SK-N-SH treated with all-trans-retinoic acid at 6 μM for 48 hours (cell line): ENCODE results near the gene HS3ST2.

Experiments
- ATAC-seq: fragments of 200-7000 bp; cut with Tn5 transposase; 3 replicates; pipeline ENCODE4 v1.9.1; 2020; ENCODE audit warnings: mild to moderate bottlenecking, moderate library complexity
- ARNTL ChIP-seq: fragments of 450-650 bp; formaldehyde crosslinking; IDR thresholded peaks from 2 replicates; pipeline ENCODE4 v1.5.0; 2020; ENCODE audit warnings: low read depth, mild to moderate bottlenecking, moderate library complexity, borderline replicate concordance
- BACH2 ChIP-seq: fragments of 250-450 bp; sonication (Bioruptor Pico); IDR thresholded peaks from 2 replicates; pipeline ENCODE4 v1.9.0; 2021; ENCODE audit warnings: mild to moderate bottlenecking, borderline replicate concordance
- CSDC2 ChIP-seq: fragments of 250-450 bp; sonication (Bioruptor Pico); IDR thresholded peaks from 2 replicates; pipeline ENCODE4 v1.5.0; 2020; ENCODE audit warnings: mild to moderate bottlenecking, moderate library complexity
- CSRNP3 ChIP-seq: fragments of 250-450 bp; sonication (Bioruptor Pico); IDR thresholded peaks from 2 replicates; pipeline ENCODE4 v1.5.1; 2021; ENCODE audit warnings: mild to moderate bottlenecking, moderate library complexity
- ESRRG ChIP-seq: fragments of 250-450 bp; sonication (Bioruptor Pico); IDR thresholded peaks from 2 replicates; pipeline ENCODE4 v1.6.1; 2021; ENCODE audit warnings: mild to moderate bottlenecking
- GLIS3 ChIP-seq: fragments of 250-450 bp; sonication (Bioruptor Pico); IDR thresholded peaks from 2 replicates; pipeline ENCODE4 v1.5.0; 2020; ENCODE audit warnings: mild to moderate bottlenecking, moderate library complexity
- ISL1 ChIP-seq: fragments of 250-450 bp; sonication (Bioruptor Pico); IDR thresholded peaks from 2 replicates; pipeline ENCODE4 v2.1.2; 2022; ENCODE audit warnings: mild to moderate bottlenecking, moderate library complexity
- OSR1 ChIP-seq: fragments of 250-450 bp; sonication (Bioruptor Pico); IDR thresholded peaks from 2 replicates; pipeline ENCODE4 v1.8.0; 2022; ENCODE audit warnings: moderate library complexity, mild to moderate bottlenecking, inconsistent platforms
- PATZ1 ChIP-seq: fragments of 250-450 bp; sonication (Bioruptor Pico); IDR thresholded peaks from 2 replicates; pipeline ENCODE4 v1.8.0; 2020; ENCODE audit warnings: mild to moderate bottlenecking, moderate library complexity, borderline replicate concordance
- POU6F1 ChIP-seq: fragments of 250-450 bp; sonication (Bioruptor Pico); IDR thresholded peaks from 2 replicates; pipeline ENCODE4 v1.8.0; 2021; ENCODE audit warnings: low read depth, mild to moderate bottlenecking, moderate library complexity, borderline replicate concordance
- PPARA ChIP-seq: fragments of 250-450 bp; sonication (Bioruptor Pico); IDR thresholded peaks from 2 replicates; pipeline ENCODE4 v1.5.0; 2020; ENCODE audit warnings: mild to moderate bottlenecking, borderline replicate concordance
- TCF4 ChIP-seq: fragments of 250-450 bp; sonication (Bioruptor Pico); IDR thresholded peaks from 2 replicates; pipeline ENCODE4 v1.8.0; 2021; ENCODE audit warnings: mild to moderate bottlenecking, moderate library complexity, borderline replicate concordance
- TOX ChIP-seq: fragments of 250-450 bp; sonication (Bioruptor Pico); IDR thresholded peaks from 2 replicates; pipeline ENCODE4 v1.8.0; 2021; ENCODE audit warnings: mild to moderate bottlenecking, moderate library complexity, borderline replicate concordance
- TSHZ2 ChIP-seq: fragments of 250-450 bp; sonication (Bioruptor Pico); IDR thresholded peaks from 2 replicates; pipeline ENCODE4 v1.5.0; 2020; ENCODE audit warnings: mild to moderate bottlenecking, moderate library complexity
- ZC3H10 ChIP-seq: fragments of 250-450 bp; sonication (Bioruptor Pico); IDR thresholded peaks from 2 replicates; pipeline ENCODE4 v1.5.1; 2021; ENCODE audit warnings: mild to moderate bottlenecking, moderate library complexity
- ZFP3 ChIP-seq: fragments of 250-450 bp; sonication (Bioruptor Pico); IDR thresholded peaks from 2 replicates; pipeline ENCODE4 v1.5.0; 2020; ENCODE audit warnings: mild to moderate bottlenecking, moderate library complexity
- ZFP30 ChIP-seq: fragments of 450-650 bp; formaldehyde crosslinking; IDR thresholded peaks from 2 replicates; pipeline ENCODE4 v1.5.0; 2022; ENCODE audit warnings: mild to moderate bottlenecking, moderate library complexity
- ZNF565 ChIP-seq: fragments of 450-650 bp; formaldehyde crosslinking; conservative IDR thresholded peaks from 2 replicates; pipeline ENCODE4 v1.5.0; 2020; ENCODE audit warnings: low read depth, mild to moderate bottlenecking, moderate library complexity
- ZNF70 ChIP-seq: fragments of 450-650 bp; formaldehyde crosslinking; IDR thresholded peaks from 2 replicates; pipeline ENCODE4 v1.5.0; 2020; ENCODE audit warnings: mild to moderate bottlenecking, moderate library complexity
- ZNF8 ChIP-seq: fragments of 450-650 bp; formaldehyde crosslinking; IDR thresholded peaks from 2 replicates; pipeline ENCODE4 v1.5.0; 2020; ENCODE audit warnings: mild to moderate bottlenecking, moderate library complexity

HS3ST2 gene

GRCh38 chr16:22805326-22805725 is 8.6 kb upstream of the HS3ST2 start:
- ATAC-seq, result no peak
- TF ChIP-seq ZFP30 (CRISPR knock-in tag) (no peak), PPARA (no peak), TSHZ2 (CRISPR knock-in tag) (no peak), OSR1 (no peak), TCF4 (CRISPR knock-in tag) (no peak), POU6F1 (CRISPR knock-in tag) (no peak), CSDC2 (CRISPR knock-in tag) (no peak), PATZ1 (CRISPR knock-in tag) (no peak), BACH2 (CRISPR knock-in tag) (no peak), ISL1 (CRISPR knock-in tag) (no peak), GLIS3 (CRISPR knock-in tag) (no peak), ESRRG (CRISPR knock-in tag) (no peak), ZNF70 (CRISPR knock-in tag) (no peak), ZNF8 (CRISPR knock-in tag) (no peak), ZNF565 (CRISPR knock-in tag) (no peak), ZC3H10 (CRISPR knock-in tag) (no peak), ARNTL (CRISPR knock-in tag) (no peak), TOX (CRISPR knock-in tag) (no peak), ZFP3 (no peak), CSRNP3 (CRISPR knock-in tag) (no peak)
- TF ChIP-seq, all 23 proteins: peak for 0

- TF ChIP-seq ESRRG (CRISPR knock-in tag) (no peak), CSDC2 (CRISPR knock-in tag) (no peak), PATZ1 (CRISPR knock-in tag) (no peak), GLIS3 (CRISPR knock-in tag) (no peak), OSR1 (no peak)
- no peak for ATAC-seq
Observed at GRCh38 chr16:22806811-22807210, 7.2 kb upstream of the HS3ST2 start.

GRCh38 chr16:22810226-22810625 is 3.7 kb upstream of the HS3ST2 start:
- ATAC-seq, result no peak
- TF ChIP-seq TOX (CRISPR knock-in tag), result no peak
- TF ChIP-seq ZC3H10 (CRISPR knock-in tag), result no peak
- no peak for TF ChIP-seq ARNTL (CRISPR knock-in tag)
